HG02759 (cell line): ENCODE results near the gene TAF3.

ENCODE experiments used
- ATAC-seq: cut with Tn5 transposase; IDR thresholded peaks from one replicate; pipeline ENCODE4 v1.9.1; 2021; ENCODE audit warnings: mild to moderate bottlenecking, moderate library complexity; ENCODE audit not compliant: unreplicated experiment

Gene TAF3

DNA sequence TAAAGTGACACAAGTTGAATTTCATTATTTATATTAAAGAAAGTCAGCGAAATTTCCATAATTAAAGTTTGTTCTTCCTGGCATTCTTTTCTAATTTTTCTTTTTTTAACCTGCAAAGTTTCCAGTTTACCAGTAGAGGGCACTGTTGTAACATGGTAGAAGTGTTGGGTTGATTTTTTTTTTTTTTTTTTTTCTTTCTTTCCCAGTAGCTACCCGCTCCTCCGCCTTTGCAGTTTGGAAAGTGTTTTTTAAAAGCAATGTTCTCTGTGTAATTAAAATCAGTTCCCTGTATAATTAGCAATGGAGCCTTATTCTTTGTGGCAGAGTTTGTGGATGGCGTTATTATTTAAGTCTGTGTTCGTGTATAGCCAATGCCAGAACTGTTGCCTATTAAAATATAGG, 53.7 kb downstream of the TAF3 start:
- ATAC-seq, result no peak

DNA sequence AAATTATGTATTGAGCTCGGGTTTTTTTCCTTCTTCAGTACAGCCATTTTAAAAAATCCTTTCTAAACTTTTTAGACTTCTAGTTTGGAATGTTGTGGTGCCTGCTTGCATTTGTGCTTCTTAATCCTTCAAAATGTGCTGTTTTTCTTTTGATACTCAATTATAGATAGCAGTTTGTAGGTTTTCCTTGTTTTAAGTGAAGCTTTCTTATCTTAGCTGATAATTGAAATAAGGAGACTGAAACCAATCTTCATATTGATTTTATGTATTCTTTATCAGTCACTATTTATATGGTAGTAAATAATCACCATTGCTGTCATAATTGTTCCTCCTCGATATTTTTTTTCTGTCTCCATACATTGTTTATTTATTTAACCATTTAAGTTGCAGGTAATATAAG, 56.6 kb downstream of the TAF3 start:
- ATAC-seq, result no peak

DNA sequence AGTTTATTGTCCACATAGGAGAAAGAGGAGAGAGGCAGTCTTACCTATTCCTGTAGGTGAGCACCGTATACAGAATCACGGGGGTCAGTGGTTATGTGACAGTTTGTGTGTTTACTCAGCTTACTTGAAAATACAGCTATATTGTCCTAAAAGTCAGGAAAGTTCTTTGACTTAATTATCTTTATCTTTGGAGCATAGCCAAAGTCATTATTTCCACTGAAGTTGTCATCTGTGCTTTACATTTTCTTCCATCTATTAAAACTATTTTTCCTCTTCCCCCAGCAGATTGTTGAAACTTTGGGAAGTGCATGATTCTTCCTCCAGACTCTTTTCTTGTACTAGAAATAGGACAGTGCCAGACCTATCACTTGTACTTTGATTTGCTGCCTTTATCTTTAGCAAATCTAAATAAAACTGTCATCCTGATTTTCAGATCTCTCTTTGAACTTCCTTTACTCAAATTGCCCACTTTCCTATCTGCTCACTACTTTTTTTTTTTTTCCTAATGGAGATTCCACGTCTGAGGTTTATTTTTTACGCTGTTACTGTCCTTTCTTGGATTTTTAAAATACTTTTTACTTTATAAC, 58.3 kb downstream of the TAF3 start:
- no peak for ATAC-seq

DNA sequence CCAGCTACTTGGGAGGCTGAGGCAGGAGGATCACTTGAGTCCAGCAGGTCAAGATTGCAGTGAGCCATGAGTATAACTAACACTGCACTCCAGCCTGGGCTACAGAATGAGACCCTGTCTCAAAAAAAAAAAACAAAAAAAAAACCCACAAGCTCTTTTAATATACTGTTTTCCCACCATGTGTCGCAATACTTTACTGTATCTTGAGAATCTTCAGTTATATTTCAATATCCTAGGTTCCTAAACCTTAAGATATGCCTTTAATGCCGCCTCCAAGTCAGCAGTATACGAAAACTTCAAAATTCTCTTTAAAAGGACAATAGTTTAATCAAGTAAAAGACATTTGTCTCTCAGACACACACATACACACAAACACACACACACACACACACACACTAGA, 62.8 kb downstream of the TAF3 start:
- no peak for ATAC-seq

DNA sequence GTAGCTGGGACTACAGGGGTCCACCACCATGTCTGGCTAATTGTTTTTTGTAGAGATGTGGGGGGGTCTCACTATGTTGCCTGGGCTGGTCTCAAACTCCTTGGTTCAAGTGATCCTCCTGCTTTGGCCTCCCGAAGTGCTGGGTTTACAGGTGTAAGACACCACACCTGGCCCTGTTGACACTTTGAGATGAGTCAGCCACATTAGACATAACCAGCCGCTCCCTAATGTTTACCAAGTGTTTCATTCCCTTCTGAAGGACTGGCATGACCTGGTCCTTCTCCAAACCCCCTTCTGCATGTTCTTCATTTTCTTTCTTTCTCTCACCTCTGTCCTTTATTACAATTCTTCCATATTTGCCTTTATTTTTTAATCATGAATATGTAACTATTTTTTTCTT, 67.8 kb downstream of the TAF3 start:
- no peak for ATAC-seq

DNA sequence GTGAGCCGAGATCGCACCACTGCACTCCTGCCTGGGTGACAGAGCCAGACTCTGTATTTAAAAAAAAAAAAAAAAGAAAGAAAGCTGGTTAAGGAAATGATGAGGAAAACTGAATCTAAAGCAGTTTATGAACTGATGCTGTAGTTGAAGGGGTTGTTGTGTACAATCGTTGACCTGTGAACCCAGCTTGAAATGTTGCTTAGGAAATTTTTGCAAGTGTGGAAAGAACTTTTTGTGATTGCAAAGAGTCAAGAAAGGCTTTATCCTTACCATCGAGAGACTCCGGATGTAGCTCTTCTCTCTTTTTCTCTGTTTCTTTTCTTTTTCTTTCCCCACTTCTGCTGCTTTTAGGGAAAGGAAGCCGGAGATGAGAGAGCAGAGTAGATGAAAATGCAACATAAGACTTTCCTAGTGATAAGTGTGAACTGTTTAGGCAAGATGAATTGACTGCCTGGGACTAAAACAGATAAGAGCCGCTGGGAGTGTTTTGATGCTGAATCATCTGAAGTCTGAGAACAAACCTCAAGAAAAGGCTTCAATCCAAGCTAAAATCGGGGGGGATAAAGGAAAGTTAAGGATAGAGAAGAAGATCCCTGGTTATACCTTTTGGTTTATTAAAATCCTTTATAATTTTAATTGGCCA, 69.0 kb downstream of the TAF3 start:
- no peak for ATAC-seq

DNA sequence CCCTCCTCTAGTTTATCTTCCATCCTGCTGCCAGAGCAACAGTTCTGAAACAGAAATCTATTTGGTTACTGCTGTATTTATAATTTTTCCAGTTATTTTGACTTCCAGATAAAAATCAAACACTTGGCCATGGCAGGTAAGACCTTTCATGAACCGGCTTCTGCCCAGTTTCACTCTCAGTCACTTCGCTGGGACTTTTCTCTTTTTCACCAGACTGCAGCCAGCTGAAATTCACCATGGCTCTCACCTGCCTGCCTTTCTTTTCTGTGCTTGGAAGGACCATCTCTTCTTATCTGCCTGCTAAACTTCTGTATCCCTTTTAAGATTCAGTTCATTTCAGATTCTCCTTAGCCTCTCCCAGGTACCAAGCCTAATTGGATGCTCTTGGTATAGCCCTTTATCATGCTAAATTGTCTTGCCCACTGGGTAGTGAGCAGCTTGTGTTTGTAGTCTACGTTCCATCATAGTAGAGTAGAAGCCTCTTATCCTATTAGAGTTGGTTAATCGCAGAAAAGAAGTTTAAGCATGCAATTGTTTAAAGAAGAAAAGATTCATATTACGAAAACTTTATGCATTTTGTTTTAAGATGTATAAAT, 71.7 kb downstream of the TAF3 start:
- peak; percentile 75 for ATAC-seq

DNA sequence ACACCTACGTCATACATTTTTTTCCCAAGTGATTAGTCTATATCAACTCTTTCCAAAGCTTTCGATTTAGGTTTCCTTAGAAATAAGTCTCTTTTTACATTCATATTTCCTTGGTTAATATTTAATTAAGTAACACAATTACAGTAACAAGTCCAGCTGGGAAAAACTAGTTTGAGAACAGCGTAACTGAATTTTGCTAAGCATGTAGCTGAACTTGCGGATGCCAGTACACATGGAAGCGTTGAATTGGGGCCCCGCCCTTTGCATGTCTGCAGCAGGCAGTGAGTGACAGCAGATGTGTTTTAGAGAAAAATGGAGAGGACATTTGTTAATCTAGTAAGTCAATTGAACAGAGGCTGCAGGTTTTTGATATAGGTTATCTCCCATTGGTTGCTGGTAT, 72.5 kb downstream of the TAF3 start:
- no peak for ATAC-seq

DNA sequence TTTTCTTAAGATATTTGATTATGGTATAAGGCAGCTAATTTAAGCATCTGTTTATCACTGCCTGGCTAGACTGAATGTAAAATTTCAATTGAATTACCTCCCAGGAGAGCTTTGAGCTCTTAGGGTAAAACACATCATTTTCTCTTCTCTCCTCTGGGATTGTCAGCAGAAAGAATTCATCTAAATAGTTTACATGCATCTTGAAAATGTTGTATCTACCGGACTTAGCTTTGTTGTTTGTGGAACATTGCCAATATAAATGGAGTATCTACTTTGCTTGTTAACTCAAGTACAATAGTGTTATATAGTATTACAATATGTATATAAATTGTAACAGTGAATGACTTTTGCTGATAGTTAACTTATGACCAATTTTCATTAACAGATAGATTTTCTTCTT, 73.3 kb downstream of the TAF3 start:
- ATAC-seq, result no peak

DNA sequence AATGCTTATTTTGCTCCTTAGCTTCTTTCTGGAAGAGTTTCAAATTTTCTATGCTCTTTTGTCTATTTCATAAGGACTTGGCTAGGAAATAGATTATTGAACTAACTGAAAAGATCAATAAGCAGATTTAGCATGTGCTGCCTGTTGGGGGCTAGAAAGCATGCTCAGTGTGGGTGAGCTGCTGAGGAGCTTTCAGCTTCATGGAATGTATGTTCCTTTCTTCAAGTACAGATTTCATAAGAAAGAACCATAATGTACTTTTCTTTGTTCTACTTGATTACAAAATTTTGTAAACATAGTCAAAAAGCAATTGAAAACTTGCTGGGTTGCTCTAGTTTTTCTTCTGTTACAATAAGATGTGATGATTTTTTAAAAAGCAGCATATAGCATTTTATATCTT, 73.8 kb downstream of the TAF3 start:
- no peak for ATAC-seq

DNA sequence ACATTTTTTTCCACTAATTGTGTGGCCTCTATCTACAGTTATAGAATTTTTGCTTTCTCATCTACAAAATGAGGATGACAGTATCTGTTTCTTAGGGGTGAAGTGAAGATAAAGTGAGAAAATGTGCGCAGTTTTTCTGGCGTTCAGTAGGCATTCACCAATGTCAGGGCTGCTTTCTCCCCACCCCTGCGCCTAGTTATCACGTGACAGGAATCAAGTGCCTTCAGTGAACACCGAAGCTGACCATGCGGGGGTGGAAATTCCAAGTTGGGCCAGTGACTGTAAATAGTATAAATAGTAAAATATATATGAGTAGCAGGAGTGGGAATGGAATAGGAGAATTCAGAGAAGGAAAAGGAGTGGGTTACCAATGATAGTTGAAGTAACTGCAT, 77.4 kb downstream of the TAF3 start:
- ATAC-seq, result no peak

DNA sequence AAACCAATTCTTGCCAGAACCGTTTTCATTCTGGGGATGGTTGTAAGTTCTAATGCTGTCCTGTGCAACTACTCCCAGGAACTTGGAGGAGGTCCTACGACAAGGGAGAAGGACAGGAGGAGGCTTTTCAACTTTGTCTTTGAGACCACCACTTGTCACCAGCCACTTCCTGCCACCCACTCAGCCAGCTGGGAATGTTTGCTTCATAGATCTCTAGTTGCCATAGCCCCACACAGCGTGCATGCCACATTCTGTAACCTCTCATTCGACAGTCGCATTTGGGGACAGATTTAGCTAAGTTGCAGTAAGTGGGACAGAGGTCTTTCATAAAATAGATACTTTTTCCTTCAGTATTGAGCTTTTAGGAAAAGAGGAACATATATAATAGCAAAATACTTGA, 78.0 kb downstream of the TAF3 start:
- no peak for ATAC-seq

DNA sequence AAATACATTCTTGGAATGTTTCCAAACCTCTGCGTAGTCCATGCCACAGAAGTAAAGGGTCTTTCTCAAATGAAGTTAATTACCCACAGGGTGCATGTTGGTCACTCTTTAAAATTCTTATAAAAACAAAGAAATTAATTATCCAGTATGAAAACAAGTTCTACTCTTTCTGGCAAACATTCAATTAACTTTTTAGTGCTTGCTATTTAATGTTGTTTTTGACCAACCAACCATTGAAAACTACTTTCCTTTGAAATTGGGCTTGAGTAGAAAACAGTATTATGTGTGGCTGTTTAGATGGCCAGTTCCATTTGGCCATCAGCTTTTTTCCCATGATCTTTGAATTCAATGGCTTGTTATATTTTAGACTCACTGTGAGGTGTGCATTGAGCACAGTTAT, 83.0 kb downstream of the TAF3 start:
- no peak for ATAC-seq

DNA sequence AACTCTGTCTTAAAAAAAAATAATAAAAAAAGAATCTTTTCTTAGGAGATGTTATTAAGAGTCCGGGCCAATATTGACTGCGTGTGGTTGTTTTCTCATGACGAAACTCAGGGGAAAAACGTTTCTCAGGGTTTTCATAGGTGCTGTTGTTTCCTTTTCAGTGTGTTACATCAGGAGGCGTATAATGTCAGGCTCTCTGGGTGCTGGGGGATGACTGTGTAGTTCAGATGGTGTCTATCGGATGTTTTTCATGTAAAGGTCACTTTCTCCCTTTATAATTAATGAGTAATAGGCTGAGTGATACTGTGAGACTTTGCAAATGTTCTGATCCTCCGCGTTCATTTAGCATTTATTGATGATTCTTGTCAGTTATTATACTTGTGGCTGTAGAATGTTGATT, 84.1 kb downstream of the TAF3 start:
- no peak for ATAC-seq

DNA sequence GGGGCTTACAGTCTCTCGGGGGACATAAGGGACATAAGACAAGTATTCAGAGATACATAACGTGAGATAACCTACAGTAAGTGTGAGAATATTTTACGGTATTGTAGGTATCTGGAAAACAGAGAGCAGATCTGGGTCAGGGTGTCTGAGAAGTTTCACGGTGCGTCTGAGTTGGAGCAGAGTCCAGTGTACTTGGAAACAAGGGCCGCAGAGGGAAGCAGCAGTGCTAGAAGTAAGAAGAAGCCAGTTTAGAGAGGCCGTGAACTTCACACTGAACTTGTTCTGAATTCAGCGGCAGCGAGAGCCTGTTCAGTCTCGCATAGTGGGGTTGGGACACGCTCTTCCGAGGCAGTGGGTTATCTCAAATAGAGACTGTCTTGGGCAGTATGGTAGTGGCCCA, 85.5 kb downstream of the TAF3 start:
- no peak for ATAC-seq

DNA sequence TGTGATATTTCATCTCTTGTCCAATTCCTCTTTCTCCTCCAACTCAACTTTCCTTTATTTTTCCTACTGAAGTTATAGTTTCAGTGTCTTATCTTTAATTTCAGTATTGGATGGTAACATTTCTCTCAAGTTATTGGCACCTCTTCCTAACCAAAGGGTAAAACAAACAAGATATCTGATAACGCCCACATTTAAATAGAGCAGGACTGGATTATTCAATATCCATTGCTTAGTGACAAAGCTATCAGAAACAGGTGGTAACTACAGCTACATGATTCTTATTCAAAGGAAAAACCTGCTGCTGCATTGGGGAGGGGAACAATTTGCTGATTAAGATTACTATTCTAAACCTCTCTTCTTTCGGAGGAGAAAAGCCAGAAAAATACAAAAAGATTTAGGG, 87.8 kb downstream of the TAF3 start:
- no peak for ATAC-seq

DNA sequence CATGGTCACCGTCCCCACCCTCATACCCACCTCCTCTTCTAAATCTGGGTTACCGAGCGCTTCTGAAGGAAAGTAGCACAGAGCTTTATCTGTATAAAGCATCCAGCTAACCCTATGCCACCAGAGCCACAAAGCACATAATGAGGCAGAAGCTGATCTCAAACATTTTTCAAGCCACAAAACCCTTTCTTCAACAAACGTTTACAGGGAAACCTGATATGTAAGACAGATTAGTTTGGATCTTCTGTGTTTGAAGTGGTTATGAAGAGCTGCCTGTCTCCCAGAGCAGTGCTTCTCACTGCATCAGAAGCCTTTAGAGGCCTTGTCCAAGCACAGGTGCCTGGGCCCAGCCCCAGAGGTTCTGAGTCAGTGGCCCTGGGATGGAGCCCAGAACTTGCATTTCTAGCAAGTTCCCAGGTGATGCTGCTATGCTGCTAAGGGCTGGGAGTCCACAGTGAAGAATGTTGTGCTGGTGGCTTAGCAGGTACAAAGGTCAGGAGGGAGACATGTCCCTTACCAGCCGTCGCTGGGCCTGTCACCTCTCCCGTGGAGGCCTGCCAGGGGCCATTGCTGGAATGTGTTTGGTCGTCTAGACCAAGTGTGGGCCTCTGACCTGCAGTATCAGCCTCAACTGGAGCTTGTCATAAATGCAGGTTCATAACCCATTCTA, 90.4 kb downstream of the TAF3 start:
- ATAC-seq, result no peak

DNA sequence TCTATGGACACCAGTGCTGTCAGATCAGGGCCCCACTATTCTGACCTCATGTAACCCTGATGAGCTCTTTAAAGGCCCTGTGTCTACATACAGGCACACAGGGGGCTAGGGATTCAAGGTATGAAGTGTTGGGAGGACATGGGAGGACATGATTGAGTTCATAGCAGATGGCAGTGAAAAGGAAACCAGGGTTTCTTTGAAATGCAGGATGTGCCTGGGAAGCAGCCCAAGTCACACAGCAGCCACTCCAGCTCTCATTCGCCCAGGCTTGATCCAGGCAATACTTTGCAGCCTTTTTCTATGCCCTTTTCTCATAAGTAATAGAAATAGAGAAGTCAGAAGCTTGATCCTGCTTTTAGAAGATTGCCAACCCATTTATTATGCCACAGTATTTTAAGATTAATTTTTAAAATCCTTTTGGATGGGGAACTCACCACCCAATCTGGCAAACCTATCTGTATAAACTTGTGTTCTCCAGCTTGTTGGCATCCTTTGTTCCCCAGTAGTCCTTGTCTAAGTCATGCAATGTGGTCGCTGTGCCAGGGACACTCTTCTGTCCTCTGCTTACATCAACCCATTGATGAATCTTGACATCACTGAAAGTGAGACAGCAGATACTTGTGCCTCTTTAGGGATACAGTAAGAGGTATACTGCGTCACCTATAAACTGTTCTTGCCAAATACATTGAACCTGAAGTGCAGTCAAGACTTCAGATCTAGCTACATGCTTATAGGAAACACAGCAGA, 95.0 kb downstream of the TAF3 start:
- ATAC-seq, result no peak

DNA sequence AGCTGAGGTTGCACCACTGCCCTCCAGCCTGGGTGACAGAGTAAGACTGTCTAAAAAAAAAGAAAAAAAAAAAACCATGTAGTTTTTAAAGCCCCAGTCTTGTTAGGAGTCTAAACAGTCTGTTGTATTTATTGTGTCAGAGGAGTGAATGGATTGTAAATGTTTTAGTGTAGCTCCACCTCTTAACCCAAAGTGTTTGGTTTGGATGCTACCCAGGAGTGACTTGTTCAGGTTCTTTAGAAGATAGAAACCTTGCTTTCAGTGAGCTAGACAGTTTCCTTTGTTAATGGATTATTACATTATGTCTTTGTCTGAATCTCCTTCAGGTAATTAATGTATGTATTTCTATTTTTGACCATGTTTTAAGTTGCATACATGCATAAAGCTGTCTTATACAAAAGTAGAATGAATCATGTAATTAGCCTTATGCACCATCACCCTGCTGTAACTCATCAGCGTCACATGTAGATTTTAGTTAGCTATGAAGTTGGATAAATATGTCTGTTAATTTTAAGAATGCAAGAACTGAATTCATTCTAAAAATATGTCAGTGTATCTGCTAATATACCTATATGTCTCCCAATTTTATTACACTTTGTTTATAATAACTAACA, 97.7 kb downstream of the TAF3 start:
- no peak for ATAC-seq

DNA sequence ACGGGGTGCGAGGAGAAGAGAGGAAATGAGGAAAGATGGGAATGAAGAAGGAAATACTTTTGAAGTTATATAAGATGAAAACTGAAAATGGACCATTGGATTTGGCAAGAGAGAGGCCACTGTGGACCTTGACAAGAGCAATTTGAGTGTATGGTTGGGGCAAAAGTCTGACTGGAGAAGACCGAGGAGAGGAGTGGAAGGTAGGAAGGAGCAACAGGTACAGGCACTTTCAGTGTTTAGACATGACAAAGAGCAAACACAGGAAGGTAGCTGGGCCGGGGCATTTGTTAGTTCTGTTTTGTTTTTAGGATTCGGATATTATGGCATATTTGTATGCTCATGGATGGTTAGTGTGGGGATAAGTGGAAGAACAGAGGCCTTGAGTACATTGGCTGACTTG, 99.4 kb downstream of the TAF3 start:
- ATAC-seq, result no peak

DNA sequence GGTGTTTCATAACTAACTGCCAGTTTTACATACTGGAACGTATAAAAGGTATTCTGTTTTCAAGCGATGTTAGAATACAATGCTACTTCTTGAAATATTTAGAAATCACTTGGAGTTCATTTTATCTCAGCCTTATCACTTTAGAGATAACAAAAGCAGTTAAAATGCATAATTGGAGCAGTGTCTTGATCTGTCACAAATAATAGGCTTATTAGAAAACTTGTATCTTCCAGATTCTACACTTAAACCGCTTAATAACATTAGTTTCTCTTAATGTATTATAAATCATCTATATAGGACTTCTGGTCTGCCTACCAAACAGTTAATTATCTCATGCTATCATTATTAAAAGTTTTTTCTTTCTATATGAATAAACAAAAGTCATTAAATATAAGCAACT, 104.4 kb downstream of the TAF3 start:
- ATAC-seq, result no peak
